Lower leg skin (tissue), 4 donors: ENCODE data around the gene SCTR. TPM values are rescaled to one million over a fixed set of nuclear protein-coding genes. Genes with fewer than 3 reads are reported as not detected.
A peak's percentile ranks its signal among the peaks of the same experiment; 100 is the strongest.

Experiments used
- DNase-seq, 2 donors: peaks; one replicate each; pipeline ENCODE4 v3.0.0-alpha.2; 2019; ENCODE audit warnings: low spot score in 2 of 2
- H3K4me3 ChIP-seq: fragments of 200-600 bp; sonication (generic); 2 replicates; pipeline ENCODE4 v1.5.1; 2017; ENCODE audit warnings: mild to moderate bottlenecking, low read depth; ENCODE audit not compliant: poor library complexity, severe bottlenecking
- CTCF ChIP-seq, 3 donors: fragments of 450-650 bp; IDR thresholded peaks; one replicate each; pipeline ENCODE4 v1.5.1; 2016; ENCODE audit warnings: antibody characterized with exemption in 3 of 3, mild to moderate bottlenecking in 3 of 3, moderate library complexity in 2 of 3
- POLR2A ChIP-seq, 2 donors: fragments of 450-650 bp; IDR thresholded peaks; one replicate each; pipeline ENCODE4 v1.6.1; 2016 to 2017; ENCODE audit warnings: antibody characterized with exemption in 2 of 2, mild to moderate bottlenecking in 1 of 2, moderate library complexity in 1 of 2
- WGBS, 2 donors: methylation state at CpG; one replicate each; pipeline ENCODE4 v1.1.5; 2018; 5-methylcytosine and 5-hydroxymethylcytosine counted together
- intact Hi-C: fragments of 100-400 bp; cut with DNase I; formaldehyde crosslinking; loops from one replicate; pipeline ENCODE4 v1.15.0; 2023; ENCODE audit warnings: low total_unique reads
- total RNA-seq, 4 donors: library from RNA; depleted of rRNA; stranded (reverse); fragments of >200 nt; gene quantifications; one replicate each; pipeline ENCODE4 v1.1.0, GENCODE V29; 2016

The SCTR gene
- total RNA-seq, 4 donors from 2014 or later: not detected

DNA sequence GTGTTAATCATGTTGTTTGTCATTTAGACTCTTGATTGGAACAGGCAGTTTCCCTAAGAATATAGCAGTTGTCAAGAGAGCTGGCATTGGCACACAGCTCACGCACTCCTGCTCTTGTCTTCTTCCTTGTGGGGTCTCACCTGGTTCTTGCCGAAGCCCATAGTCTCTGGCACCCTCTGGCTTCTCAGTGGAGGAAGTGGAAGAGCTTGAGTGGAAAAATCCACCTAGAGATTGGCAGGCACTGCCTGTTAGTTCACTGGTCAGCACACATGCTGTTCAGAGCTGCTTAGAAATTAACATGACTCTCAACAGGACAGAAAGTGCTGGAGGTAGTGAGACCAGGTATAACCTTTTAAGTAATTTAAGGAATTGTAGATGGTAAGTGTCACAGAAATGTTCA is 28.3 kb downstream of the SCTR start:
- intact Hi-C loops: no loop called here
- no peak for DNase-seq
- TF ChIP-seq CTCF (IDR thresholded peaks at IDR 0.05) (no peak), POLR2A (IDR thresholded peaks at IDR 0.05) (no peak)
- WGBS, 2 donors: 80 to 95% methylated on average over 2 of the region's 2 CpGs
- H3K4me3 ChIP-seq: no peak overlapping the region

DNA sequence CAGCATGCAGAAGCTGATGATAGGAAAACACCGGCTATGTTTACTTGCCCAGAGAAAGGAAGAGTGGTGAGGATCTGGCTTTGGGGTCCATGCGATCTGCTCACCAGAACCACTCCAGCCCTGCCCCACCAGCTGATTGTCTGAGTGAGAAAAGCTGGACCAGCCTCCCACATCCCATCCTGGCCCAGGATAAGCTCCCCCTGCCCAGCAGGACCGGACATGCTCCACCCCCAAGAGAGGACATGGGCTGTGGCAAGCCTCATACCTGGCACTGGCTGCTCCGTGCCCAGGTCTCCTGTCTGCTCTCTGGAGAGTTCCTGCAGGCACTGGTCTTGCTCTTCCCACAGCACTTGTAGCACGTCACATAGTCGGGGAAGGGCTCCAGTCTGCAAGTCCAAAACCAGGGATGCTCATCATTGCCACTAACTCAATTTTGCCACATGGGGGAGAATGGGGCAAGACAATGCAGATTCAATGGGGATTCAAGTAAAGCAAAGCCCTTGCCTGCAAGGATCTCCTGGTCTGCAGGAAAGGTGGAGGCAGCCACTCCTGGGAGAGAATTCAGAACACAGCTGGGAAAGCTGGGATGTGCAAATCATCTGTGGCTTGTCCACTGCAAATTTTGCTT is 30.0 kb downstream of the SCTR start:
- intact Hi-C loops: no loop called here
- TF ChIP-seq CTCF (IDR thresholded peaks at IDR 0.05): no peak
- no peak for TF ChIP-seq POLR2A (IDR thresholded peaks at IDR 0.05)
- no peak overlapping the region for H3K4me3 ChIP-seq
- 79 to 85% methylated on average over 6 of the region's 6 CpGs for WGBS, 2 donors
- no peak for DNase-seq

- WGBS, 2 donors: 44 to 54% methylated on average over 5 of the region's 5 CpGs
- no peak overlapping the region for H3K4me3 ChIP-seq
- no peak for DNase-seq
- intact Hi-C loops: no loop called here
- no peak for TF ChIP-seq POLR2A (IDR thresholded peaks at IDR 0.05)
- TF ChIP-seq CTCF (IDR thresholded peaks at IDR 0.05): no peak
Measured at GRCh38 chr2:119491776-119492525, 32.3 kb downstream of the SCTR start.

- no peak overlapping the region for H3K4me3 ChIP-seq
- DNase-seq: no peak
- TF ChIP-seq POLR2A (IDR thresholded peaks at IDR 0.05): no peak
- intact Hi-C loops: no loop called here
- WGBS, 2 donors: 73 to 79% methylated on average over 7 of the region's 7 CpGs
Measured at GRCh38 chr2:119490653-119491195, 33.6 kb downstream of the SCTR start.

GRCh38 chr2:119490106-119490505 is 34.2 kb downstream of the SCTR start:
- TF ChIP-seq POLR2A (IDR thresholded peaks at IDR 0.05): no peak
- no peak for TF ChIP-seq CTCF (IDR thresholded peaks at IDR 0.05)
- H3K4me3 ChIP-seq: no peak overlapping the region
- intact Hi-C loops: no loop called here
- no peak for DNase-seq
- WGBS, 2 donors: 88 to 89% methylated on average over 8 of the region's 8 CpGs

GRCh38 chr2:119489232-119489952 is 34.9 kb downstream of the SCTR start:
- peak in 1 of 2 donors; percentile 71 for DNase-seq
- intact Hi-C loops: no loop called here
- 88 to 89% methylated on average over 10 of the region's 10 CpGs for WGBS, 2 donors
- TF ChIP-seq CTCF (IDR thresholded peaks at IDR 0.05) (no peak), POLR2A (IDR thresholded peaks at IDR 0.05) (no peak)
- H3K4me3 ChIP-seq: no peak overlapping the region
